Neuron (in vitro differentiated cells): ENCODE measurements around the gene CROCC2.

ENCODE experiments used
- H2AFZ ChIP-seq: one replicate; pipeline ENCODE4 v1.6.1; 2013; ENCODE audit warnings: low read depth, mild to moderate bottlenecking, inconsistent platforms, low read length, moderate library complexity
- H3K27me3 ChIP-seq: one replicate; pipeline ENCODE4 v1.6.1; 2013; ENCODE audit warnings: low read length; ENCODE audit not compliant: insufficient read depth
- H3K36me3 ChIP-seq: one replicate; pipeline ENCODE4 v1.6.1; 2013; ENCODE audit warnings: low read length; ENCODE audit not compliant: insufficient read depth
- H3K4me1 ChIP-seq: one replicate; pipeline ENCODE4 v1.6.1; 2013; ENCODE audit warnings: low read length; ENCODE audit not compliant: insufficient read depth
- H3K4me3 ChIP-seq: 2 replicates; pipeline ENCODE4 v1.5.1; 2013; ENCODE audit warnings: mild to moderate bottlenecking, low read length, moderate library complexity
- H3K9me3 ChIP-seq: one replicate; pipeline ENCODE4 v1.6.1; 2013; ENCODE audit warnings: low read length

CROCC2 gene

DNA sequence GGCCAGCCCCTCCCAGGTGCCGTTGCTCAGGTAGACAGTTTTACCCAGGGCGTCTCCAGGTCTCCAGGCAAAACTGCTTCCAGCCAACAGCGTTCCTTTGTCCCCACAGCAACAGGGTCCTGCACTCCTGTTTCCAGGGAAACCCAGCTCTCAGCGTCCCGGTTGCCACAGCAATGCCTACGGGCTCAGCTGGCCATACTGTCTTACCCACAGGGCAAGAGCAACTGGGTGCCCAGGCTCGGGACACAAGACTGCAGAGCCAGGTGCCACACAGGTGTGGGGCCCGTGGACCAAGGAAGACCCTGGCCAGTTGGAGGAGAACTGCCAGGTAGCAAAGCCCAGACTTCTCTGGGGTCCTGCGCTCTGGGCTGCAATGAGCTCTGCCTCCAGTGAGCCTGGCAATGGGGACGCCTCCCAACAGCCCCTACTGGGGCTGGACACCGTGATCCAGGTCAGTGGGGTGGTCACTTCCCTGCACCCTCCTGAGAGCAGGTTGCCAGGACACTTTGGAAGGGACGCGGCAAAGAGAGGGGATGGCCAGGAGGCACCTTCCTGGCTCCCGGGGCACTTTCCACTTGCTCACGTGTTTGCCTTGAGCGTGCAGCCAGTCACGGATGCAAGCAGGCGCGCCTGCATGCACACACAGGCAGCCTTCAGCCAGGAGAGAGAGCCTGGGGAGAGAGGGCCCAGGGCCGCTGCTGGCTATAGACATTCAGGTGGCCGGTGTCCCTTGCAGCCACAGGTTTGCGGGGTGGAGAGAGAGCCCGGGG, at the start of gene CROCC2:
Gene CROCC2 (plus strand): TSS at position 196 of the 770 bp plus-strand sequence. CDS start 178 bp downstream, at position 374.
- H3K36me3 ChIP-seq = no peaks in the 10 kb centered on the region
- peaks cover 14% of the 10 kb centered on the region for H3K4me1 ChIP-seq
- H3K27me3 ChIP-seq = peaks cover 19% of the 10 kb centered on the region
- H3K9me3 ChIP-seq = no peaks in the 10 kb centered on the region
- H2AFZ ChIP-seq = no peak within 1 kb of the TSS
- H3K4me3 ChIP-seq = no peak within 1 kb of the TSS

DNA sequence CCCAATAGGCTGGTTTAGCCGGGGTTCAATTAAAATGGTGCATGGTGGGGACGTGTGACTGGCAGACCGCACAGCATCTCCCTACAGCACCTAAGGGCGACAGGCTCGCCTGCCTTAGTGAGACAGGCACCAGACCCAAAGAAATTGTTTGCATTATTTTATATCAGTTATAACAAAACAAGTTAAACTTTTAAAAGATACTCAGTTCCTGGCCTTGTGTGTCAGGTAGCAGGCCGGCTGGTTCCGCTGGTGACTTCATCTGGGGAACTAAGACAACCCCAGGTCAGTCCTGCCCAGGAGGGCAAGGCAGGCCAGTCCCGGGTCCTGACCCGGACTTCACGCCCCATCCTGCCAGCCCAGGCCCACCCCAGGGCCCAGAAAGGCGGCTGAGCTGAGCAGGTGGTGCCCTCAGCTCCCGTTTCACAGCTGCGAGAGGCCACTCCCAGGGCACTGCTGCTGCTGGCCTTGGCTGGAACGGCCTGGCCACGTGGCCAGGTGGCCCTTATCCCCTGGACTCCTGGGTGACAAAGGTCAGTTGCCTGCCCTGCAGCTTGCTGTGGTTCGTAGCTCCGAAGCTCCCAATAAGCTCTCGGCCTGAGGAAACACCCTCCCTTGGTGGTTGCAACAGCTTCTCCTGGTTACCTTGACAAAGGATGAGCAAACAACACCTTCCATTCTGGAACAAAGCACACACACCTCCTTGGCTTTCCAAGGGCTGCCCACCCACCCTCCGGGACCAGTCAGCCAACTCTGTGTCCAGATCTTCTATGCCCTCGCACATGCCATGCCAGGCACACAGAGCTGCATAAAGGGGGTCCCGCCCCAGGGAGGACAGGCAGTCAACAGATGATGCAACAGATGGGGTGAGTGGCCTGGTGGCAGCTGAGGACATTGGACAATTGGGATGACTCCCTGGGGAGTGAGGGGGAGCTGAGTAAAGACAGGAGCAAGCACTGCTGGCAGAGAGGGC, 48.8 kb upstream of the CROCC2 start:
- Histone ChIP-seq H2AFZ (no peak overlapping the region), H3K4me3 (no peak overlapping the region), H3K9me3 (no peaks in the 10 kb centered on the region), H3K4me1 (no peaks in the 10 kb centered on the region), H3K36me3 (no peaks in the 10 kb centered on the region), H3K27me3 (no peaks in the 10 kb centered on the region)

DNA sequence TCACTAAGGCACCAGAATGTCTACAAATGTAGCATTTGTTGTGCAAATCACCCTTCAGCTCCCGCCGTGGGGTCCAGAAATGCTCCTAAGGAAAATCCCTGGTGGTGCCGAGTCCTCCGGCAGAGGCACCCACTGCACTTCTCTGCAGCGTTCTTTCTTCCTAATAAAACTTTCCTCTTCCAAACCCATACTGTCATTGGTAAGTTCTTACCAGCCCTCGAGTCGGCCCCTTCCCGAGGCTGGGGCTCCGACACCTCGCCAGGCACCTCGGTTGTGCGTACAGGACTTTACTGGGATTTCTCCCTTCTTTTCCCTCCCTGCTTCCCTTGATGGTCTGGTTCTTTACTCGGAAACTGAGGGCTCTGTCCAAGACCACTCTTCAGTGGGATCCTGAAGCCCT, 47.8 kb upstream of the CROCC2 start:
- Histone ChIP-seq H3K27me3 (no peaks in the 10 kb centered on the region), H2AFZ (no peak overlapping the region), H3K9me3 (no peaks in the 10 kb centered on the region), H3K36me3 (no peaks in the 10 kb centered on the region), H3K4me1 (no peaks in the 10 kb centered on the region), H3K4me3 (no peak overlapping the region)

DNA sequence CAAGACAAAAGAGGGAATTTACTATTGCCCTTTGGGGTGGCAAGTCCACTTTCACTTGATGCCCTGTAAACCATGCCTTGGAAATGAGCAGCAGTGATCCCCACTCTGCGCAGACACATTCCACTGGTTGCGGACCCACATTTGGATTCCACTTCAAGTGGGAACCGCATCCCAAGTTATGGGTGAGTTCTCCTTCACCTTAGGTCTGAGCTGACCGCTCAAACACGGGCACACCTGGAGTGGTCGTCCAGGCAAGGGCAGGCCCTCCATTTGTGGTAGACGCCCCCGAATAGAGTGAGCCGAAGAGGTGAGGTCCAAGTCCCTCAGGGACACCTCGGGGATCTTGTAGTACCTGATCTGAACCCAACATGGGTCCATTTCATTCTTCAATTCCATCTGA, 47.3 kb upstream of the CROCC2 start:
- Histone ChIP-seq H3K9me3 (no peaks in the 10 kb centered on the region), H3K4me1 (no peaks in the 10 kb centered on the region), H2AFZ (no peak overlapping the region), H3K4me3 (no peak overlapping the region), H3K27me3 (no peaks in the 10 kb centered on the region), H3K36me3 (no peaks in the 10 kb centered on the region)

DNA sequence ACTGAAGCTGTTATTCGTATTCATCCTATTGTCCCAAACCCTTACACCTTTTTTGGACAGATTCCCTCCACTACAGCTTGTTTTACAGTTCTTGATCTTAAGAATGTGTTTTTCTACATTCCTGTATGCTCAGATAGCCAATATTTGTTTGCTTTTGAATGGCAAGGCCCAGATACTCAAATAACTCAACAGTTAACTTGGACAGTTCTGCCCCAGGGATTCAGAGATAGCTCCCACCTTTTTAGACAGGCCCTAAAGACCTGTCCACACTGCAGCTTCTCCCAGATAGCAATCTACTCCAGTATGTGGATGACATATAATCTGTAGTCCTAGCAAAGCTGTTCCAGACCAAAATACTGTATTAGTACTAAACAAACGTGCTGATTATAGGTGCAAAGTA, 44.6 kb upstream of the CROCC2 start:
- Histone ChIP-seq H3K4me3 (no peak overlapping the region), H3K27me3 (peaks cover 2% of the 10 kb centered on the region), H3K36me3 (no peaks in the 10 kb centered on the region), H3K4me1 (no peaks in the 10 kb centered on the region), H3K9me3 (no peaks in the 10 kb centered on the region), H2AFZ (no peak overlapping the region)

DNA sequence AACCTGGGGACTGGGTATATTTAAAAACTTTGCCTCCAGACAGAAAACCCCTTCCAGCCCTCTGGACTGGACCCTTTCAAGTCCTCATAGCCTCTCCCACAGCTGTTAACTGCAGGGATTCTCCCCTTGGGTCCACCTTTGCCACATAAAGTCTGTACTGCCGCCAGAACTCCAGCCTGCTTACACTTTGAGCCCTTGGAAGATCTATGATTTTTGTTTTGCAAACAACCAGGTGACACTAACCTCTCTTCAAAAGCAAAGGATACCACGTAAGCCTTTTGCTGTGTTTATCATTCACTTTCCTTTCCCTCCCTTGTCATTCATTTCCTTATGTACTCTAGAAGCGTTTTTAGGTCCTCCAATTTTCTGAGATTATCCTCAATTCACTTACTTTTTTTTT, 41.7 kb upstream of the CROCC2 start:
- H3K4me3 ChIP-seq = no peak overlapping the region
- no peaks in the 10 kb centered on the region for H3K9me3 ChIP-seq
- no peak overlapping the region for H2AFZ ChIP-seq
- no peaks in the 10 kb centered on the region for H3K36me3 ChIP-seq
- H3K27me3 ChIP-seq = peaks cover 2% of the 10 kb centered on the region
- H3K4me1 ChIP-seq = peaks cover 8% of the 10 kb centered on the region

DNA sequence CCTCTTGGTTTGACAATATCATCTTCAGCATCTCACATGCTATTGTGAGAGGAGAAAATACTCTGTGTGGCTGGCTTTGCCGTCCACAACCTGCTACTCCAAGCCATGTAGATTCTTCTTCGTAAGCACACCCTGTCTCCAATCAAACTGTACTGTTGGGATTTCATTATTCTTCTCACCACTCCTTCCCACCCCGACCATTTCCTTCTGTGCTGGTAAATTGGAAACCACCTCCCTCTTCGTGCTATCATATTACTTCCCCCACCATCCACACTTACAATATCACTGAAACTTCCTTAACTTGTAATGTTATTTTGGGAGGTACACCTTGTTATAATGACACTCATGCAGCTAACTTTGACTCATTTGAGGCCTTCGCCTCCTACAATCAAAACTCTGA, 40.7 kb upstream of the CROCC2 start:
- Histone ChIP-seq H3K27me3 (peaks cover 9% of the 10 kb centered on the region), H3K4me1 (peaks cover 8% of the 10 kb centered on the region), H2AFZ (no peak overlapping the region), H3K9me3 (no peaks in the 10 kb centered on the region), H3K36me3 (no peaks in the 10 kb centered on the region), H3K4me3 (no peak overlapping the region)

DNA sequence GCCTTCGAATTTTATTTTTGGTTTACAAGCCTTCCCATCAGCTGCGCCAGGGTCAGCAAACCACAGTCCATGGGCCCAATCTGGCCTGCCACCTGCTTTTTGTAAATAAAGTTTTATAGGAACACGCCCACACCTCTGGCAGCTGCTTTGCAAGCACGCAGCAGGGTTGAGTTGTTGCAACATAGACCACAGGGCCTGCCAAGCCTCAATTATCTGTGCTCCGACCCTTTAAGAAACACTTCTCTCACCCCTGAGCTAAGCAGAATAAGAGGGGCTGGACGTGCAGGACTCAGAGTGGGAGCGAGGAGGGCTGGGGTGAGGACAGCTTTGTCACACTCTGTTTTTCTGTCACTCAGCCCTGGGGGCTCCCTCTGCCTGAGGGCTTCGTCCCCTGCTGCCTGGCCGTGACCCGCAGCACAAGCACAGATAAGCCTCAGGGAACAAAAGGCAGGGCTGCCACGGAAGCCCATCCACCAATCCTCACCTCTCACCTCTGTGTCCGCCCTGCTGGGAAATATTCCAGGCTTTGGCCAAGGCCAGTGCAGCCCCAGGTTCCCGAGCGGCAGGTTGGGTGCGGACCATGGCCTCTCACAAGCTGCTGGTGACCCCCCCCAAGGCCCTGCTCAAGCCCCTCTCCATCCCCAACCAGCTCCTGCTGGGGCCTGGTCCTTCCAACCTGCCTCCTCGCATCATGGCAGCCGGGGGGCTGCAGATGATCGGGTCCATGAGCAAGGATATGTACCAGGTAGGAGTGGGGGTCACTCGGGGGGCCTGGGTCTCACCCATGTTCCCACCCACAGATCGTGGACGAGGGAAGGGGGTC, 37.6 kb upstream of the CROCC2 start, which contains the start of gene AGXT:
Gene AGXT (plus strand): TSS at position 539 of the 823 bp plus-strand sequence. CDS start 42 bp downstream, at position 581.
- Histone ChIP-seq H3K27me3 (peaks cover 18% of the 10 kb centered on the region), H2AFZ (no peak within 1 kb of the TSS), H3K9me3 (no peaks in the 10 kb centered on the region), H3K4me1 (peaks cover 8% of the 10 kb centered on the region), H3K36me3 (no peaks in the 10 kb centered on the region), H3K4me3 (no peak within 1 kb of the TSS)

DNA sequence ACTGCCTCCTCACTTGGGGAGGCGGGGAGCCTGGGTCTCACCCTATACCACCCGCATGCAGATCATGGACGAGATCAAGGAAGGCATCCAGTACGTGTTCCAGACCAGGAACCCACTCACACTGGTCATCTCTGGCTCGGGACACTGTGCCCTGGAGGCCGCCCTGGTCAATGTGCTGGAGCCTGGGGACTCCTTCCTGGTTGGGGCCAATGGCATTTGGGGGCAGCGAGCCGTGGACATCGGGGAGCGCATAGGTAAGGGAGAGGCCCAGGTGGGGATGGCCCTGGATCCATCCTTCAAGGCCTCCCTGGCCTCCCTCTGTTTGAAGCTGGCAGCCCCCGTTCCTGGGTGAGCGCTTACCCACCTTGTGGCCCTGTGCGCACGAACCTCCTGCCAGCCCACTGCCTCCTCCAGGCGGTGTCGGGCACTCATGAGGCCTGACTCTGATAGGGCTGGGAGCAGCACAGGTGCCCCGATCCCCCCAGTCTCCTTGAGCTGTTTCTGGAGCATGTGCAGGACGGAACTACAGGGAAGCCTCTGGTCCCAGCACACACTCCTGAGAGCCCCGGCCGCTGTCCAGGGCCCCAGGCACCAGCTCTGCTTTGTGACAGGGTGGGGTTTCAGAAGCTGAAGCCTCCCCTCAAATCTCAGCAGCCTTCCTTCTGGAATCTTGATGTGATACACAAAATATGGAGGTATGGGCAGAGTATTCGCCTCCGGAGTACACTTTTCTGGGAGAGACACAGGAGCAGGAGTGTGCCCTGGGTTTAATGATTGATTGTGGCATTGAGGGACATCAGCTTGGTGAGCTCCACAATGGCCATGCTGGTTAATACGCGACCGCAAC, 36.8 kb upstream of the CROCC2 start:
- Histone ChIP-seq H3K4me3 (no peak overlapping the region), H3K36me3 (no peaks in the 10 kb centered on the region), H3K27me3 (peaks cover 22% of the 10 kb centered on the region), H2AFZ (no peak overlapping the region), H3K9me3 (no peaks in the 10 kb centered on the region), H3K4me1 (peaks cover 8% of the 10 kb centered on the region)

DNA sequence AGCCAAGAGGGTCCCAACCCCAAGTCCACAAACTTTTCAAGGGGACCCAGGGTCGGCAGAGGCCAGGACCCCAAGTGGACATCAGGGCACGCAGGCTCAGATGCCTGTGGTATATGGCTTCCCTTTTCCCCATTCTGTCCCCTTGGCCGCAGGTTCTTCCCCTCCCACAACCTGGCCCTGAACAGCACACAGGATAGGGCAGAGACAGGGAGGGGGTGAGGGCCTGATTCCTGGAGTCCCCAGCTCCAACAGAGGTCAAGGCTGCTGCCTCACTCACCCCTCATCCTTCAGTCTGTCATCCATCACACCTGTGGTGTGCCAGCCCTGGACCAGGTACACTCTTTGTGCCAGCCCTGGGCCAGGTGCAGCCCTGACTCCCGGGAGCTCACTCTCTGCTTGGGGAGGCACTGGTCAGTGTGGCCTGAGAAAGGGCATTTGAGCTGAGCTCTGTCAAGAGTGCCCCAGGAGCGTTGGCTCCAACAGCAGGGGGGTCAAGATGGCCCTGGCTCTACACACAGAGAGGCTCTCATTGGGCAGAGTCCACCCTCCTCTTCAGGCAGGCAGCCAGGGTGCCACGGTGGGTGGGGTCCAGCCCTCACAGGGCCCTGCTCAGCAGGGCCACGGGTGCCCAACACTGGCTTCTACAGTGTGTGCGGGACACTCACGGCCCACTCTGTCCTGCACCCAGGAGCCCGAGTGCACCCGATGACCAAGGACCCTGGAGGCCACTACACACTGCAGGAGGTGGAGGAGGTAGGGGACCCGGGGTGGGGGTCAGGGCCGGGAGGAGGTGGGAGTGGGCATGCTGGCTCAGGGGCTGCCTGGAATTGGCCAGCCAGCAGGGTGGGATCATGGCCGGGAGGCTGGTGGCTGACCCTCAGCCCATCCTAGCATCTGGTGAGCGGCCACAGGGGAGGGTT, 35.9 kb upstream of the CROCC2 start:
- Histone ChIP-seq H3K27me3 (peaks cover 23% of the 10 kb centered on the region), H2AFZ (no peak overlapping the region), H3K36me3 (no peaks in the 10 kb centered on the region), H3K4me1 (peaks cover 8% of the 10 kb centered on the region), H3K9me3 (no peaks in the 10 kb centered on the region), H3K4me3 (no peak overlapping the region)
